DOHH2 (cell line): ENCODE data around the gene CDK6.

Source experiments
- CTCF ChIP-seq: fragments of 200-600 bp; sonication (generic); IDR thresholded peaks from one replicate; pipeline ENCODE4 v1.5.1; 2014; ENCODE audit warnings: antibody characterized with exemption, mild to moderate bottlenecking, low read depth, low read length; ENCODE audit not compliant: poor library complexity, severe bottlenecking
- EZH2phosphoT487 ChIP-seq: fragments of 200-600 bp; sonication (generic); IDR thresholded peaks from 2 replicates; pipeline ENCODE4 v1.6.1; 2017; ENCODE audit warnings: borderline replicate concordance, mild to moderate bottlenecking, antibody characterized with exemption, low read length, moderate library complexity, mixed read lengths

DNA sequence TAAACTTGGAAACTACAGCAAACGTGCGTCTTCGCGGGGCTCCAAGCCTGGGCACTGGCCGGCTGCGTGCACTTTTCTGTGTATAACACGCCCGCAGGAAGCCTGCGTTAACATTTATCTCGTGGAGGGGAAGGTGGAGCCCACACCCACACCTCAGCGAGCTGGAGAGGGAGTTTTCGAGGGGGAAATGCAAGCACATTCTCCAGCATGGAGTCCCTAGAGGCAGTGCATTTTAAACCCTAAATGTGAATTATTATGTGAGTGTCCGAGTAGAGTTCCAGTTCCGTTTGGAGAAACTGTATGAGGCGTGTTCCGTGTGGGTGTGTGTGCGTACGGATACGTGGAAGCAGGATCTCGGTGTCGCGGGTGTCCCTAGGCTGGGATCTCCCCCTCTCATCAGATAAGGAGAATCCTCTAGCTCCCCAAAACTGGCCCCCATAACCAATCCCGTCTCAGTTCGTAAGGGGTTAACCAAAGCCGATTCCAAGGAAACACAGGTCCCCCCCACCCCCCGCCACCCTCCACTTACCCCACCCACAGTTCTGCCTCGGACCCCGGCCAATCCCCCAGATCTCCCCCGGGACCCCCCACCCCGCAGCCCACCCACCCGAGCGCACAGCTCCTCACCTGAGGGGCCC, 403 bp downstream of the CDK6 start:
- TF ChIP-seq CTCF (no peak), EZH2phosphoT487 (no peak)
